Measurements from ENCODE around the gene SLC6A13. TPM values are rescaled to one million over a fixed set of nuclear protein-coding genes. Genes with fewer than 3 reads are reported as not detected.

The SLC6A13 gene
- total RNA-seq, 1 experiment from 2014 or later = not detected

DNA sequence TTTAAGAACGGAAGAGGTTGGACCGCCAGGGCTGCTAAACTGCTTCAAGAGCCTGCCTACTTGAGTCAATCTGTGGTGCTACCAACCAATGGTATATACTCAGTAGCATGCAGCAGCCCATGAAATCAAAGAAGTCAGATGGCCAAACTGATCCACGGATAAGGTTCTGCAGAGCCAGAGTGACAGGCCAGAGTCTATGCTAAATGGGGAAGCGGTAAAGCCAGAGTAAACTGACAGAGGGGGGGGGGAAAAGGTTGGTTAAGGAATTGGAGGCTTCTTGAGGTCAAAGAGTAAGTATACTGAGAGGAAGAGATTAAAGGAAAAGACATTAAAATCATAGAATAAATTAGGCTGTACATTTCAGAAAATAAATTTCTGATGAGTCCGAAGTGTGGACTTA is 15.4 kb upstream of the SLC6A13 start:
- no peaks in the 10 kb centered on the region for H3K36me3 ChIP-seq (ENCODE audit: insufficient read depth, low read length, poor library complexity, severe bottlenecking)
- ChIA-PET CTCF (no interaction called here), POLR2A (ENCODE audit: low non-redundant PET) (no interaction called here)
- no peak overlapping the region for H3K27ac ChIP-seq (ENCODE audit: low read depth, low read length, poor library complexity, severe bottlenecking)
- DNase-seq (ENCODE audit: low spot score) = no peak
- H3K9me3 ChIP-seq (ENCODE audit: low read depth, low read length, poor library complexity, severe bottlenecking) = no peaks in the 10 kb centered on the region
- BruUV-seq (replicated peaks) = no TSS peak
- intact Hi-C loops (cut with micrococcal nuclease; ENCODE audit: unreplicated experiment) = no loop called here
- H3K27me3 ChIP-seq (replicated peaks; ENCODE audit: insufficient read depth, low read depth, low read length, poor library complexity) = no peaks in the 10 kb centered on the region
- no peaks in the 10 kb centered on the region for H3K4me1 ChIP-seq (ENCODE audit: insufficient read depth, low read length, poor library complexity, severe bottlenecking)
- TF ChIP-seq, protein P1, sequence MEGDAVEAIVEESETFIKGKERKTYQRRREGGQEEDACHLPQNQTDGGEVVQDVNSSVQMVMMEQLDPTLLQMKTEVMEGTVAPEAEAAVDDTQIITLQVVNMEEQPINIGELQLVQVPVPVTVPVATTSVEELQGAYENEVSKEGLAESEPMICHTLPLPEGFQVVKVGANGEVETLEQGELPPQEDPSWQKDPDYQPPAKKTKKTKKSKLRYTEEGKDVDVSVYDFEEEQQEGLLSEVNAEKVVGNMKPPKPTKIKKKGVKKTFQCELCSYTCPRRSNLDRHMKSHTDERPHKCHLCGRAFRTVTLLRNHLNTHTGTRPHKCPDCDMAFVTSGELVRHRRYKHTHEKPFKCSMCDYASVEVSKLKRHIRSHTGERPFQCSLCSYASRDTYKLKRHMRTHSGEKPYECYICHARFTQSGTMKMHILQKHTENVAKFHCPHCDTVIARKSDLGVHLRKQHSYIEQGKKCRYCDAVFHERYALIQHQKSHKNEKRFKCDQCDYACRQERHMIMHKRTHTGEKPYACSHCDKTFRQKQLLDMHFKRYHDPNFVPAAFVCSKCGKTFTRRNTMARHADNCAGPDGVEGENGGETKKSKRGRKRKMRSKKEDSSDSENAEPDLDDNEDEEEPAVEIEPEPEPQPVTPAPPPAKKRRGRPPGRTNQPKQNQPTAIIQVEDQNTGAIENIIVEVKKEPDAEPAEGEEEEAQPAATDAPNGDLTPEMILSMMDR (conservative IDR thresholded peaks at IDR 0.05; ENCODE audit: low read depth, low read length) = no peak
- TF ChIP-seq EZH2 (IDR thresholded peaks at IDR 0.05; ENCODE audit: borderline replicate concordance, low read depth, low read length, poor library complexity, severe bottlenecking) = no peak
- H3K4me3 ChIP-seq (ENCODE audit: low read depth, low read length, poor library complexity, severe bottlenecking) = no peak overlapping the region

- Histone ChIP-seq H3K36me3 (ENCODE audit: insufficient read depth, low read length, poor library complexity, severe bottlenecking) (no peaks in the 10 kb centered on the region), H3K9me3 (ENCODE audit: low read depth, low read length, poor library complexity, severe bottlenecking) (no peaks in the 10 kb centered on the region), H3K27ac (ENCODE audit: low read depth, low read length, poor library complexity, severe bottlenecking) (no peak overlapping the region), H3K4me1 (ENCODE audit: insufficient read depth, low read length, poor library complexity, severe bottlenecking) (no peaks in the 10 kb centered on the region), H3K4me3 (ENCODE audit: low read depth, low read length, poor library complexity, severe bottlenecking) (no peak overlapping the region), H3K27me3 (replicated peaks; ENCODE audit: insufficient read depth, low read depth, low read length, poor library complexity) (no peaks in the 10 kb centered on the region)
- no TSS peak for BruUV-seq (replicated peaks)
- intact Hi-C loops (cut with micrococcal nuclease; ENCODE audit: unreplicated experiment) = no loop called here
- DNase-seq (ENCODE audit: low spot score) = no peak
- no peak for TF ChIP-seq EZH2 (IDR thresholded peaks at IDR 0.05; ENCODE audit: borderline replicate concordance, low read depth, low read length, poor library complexity, severe bottlenecking)
- TF ChIP-seq, protein P1 (conservative IDR thresholded peaks at IDR 0.05; ENCODE audit: low read depth, low read length) = no peak
- POLR2A ChIA-PET (ENCODE audit: low non-redundant PET) = no interaction called here
- CTCF ChIA-PET = no interaction called here
Observed at GRCh38 chr12:275812-276211, 13.2 kb upstream of the SLC6A13 start.

GRCh38 chr12:273382-273781 is 10.7 kb upstream of the SLC6A13 start:
- ChIA-PET CTCF (no interaction called here), POLR2A (ENCODE audit: low non-redundant PET) (no interaction called here)
- Histone ChIP-seq H3K9me3 (ENCODE audit: low read depth, low read length, poor library complexity, severe bottlenecking) (no peaks in the 10 kb centered on the region), H3K27ac (ENCODE audit: low read depth, low read length, poor library complexity, severe bottlenecking) (no peak overlapping the region), H3K4me3 (ENCODE audit: low read depth, low read length, poor library complexity, severe bottlenecking) (no peak overlapping the region), H3K36me3 (ENCODE audit: insufficient read depth, low read length, poor library complexity, severe bottlenecking) (no peaks in the 10 kb centered on the region), H3K27me3 (replicated peaks; ENCODE audit: insufficient read depth, low read depth, low read length, poor library complexity) (no peaks in the 10 kb centered on the region), H3K4me1 (ENCODE audit: insufficient read depth, low read length, poor library complexity, severe bottlenecking) (no peaks in the 10 kb centered on the region)
- TF ChIP-seq EZH2 (IDR thresholded peaks at IDR 0.05; ENCODE audit: borderline replicate concordance, low read depth, low read length, poor library complexity, severe bottlenecking) = no peak
- TF ChIP-seq, protein P1 (conservative IDR thresholded peaks at IDR 0.05; ENCODE audit: low read depth, low read length) = no peak
- intact Hi-C loops (cut with micrococcal nuclease; ENCODE audit: unreplicated experiment) = no loop called here
- BruUV-seq (replicated peaks) = no TSS peak
- DNase-seq (ENCODE audit: low spot score) = no peak
